ENCODE measurements around the gene PLSCR3.

Gene PLSCR3

GRCh38 chr17:7405350-7406234 is 11.3 kb upstream of the PLSCR3 start:
- DNase-seq = peak; percentile 50

- peak; percentile 92 for DNase-seq
These were observed 10.5 kb upstream of the PLSCR3 start for GRCh38 chr17:7404737-7405349.

GRCh38 chr17:7403977-7404736 is 9.8 kb upstream of the PLSCR3 start, which contains the start of gene TMEM256:
TSS of gene TMEM256 (minus strand) at chr17:7404097. CDS start at chr17:7404084, 13 bp downstream.
- DNase-seq = peak; percentile 100

GRCh38 chr17:7403727-7403976 is 9.3 kb upstream of the PLSCR3 start:
- no peak for DNase-seq

GRCh38 chr17:7403043-7403726 is 8.9 kb upstream of the PLSCR3 start:
- DNase-seq = no peak

- DNase-seq = no peak
These were observed 4.3 kb upstream of the PLSCR3 start for GRCh38 chr17:7398612-7399011.

- DNase-seq = no peak
These were observed 1.8 kb upstream of the PLSCR3 start for GRCh38 chr17:7396147-7396546.

GRCh38 chr17:7393613-7394451 is 493 bp downstream of the PLSCR3 start:
- peak; percentile 81 for DNase-seq

GRCh38 chr17:7392696-7393612 is 1.4 kb downstream of the PLSCR3 start:
- no peak for DNase-seq

- no peak for DNase-seq
These were observed 3.0 kb downstream of the PLSCR3 start for GRCh38 chr17:7391307-7391706.

- DNase-seq = no peak
These were observed 4.1 kb downstream of the PLSCR3 start for GRCh38 chr17:7389924-7390910.

- DNase-seq = no peak
These were observed 5.5 kb downstream of the PLSCR3 start for GRCh38 chr17:7388856-7389255.

GRCh38 chr17:7384489-7385081 is 9.7 kb downstream of the PLSCR3 start:
- DNase-seq = no peak

GRCh38 chr17:7383742-7384488 is 10.4 kb downstream of the PLSCR3 start:
- DNase-seq = no peak

GRCh38 chr17:7383371-7383741 is 11.0 kb downstream of the PLSCR3 start:
- DNase-seq = no peak

GRCh38 chr17:7382901-7383300 is 11.4 kb downstream of the PLSCR3 start:
- DNase-seq = no peak

- peak; percentile 73 for DNase-seq
These were observed 13.3 kb downstream of the PLSCR3 start, which contains the start of gene TNK1 for GRCh38 chr17:7380855-7381683. TSS of gene TNK1 (plus strand) at chr17:7381089. CDS start at chr17:7382927, 1,838 bp downstream.

GRCh38 chr17:7380321-7380720 is 14.0 kb downstream of the PLSCR3 start:
- DNase-seq = peak; percentile 54

All from DMS53 (cell line).